Pancreas (tissue), 10 donors: ENCODE results near the gene LMBR1. TPM values are rescaled to one million over a fixed set of nuclear protein-coding genes. Genes with fewer than 3 reads are reported as not detected.

ENCODE experiments used
- ATAC-seq, 4 donors: fragments of 200-7000 bp; cut with Tn5 transposase; one replicate each; pipeline versions ENCODE4 v1.8.0 to v1.9.1; 2020; ENCODE audit warnings: mild to moderate bottlenecking in 4 of 4, moderate library complexity in 4 of 4
- DNase-seq, 6 donors: peaks; one replicate each; pipeline ENCODE4 v3.0.0-alpha.2; 2020
- FAIRE-seq: peaks from 2 replicates; lab custom pipeline; 2012; peaks lifted over from hg19 to GRCh38; lab: Jason Lieb, UNC
- H3K27ac ChIP-seq, 4 donors: fragments of 200-600 bp; sonication (generic); 1 replicate in 3 of 4; 2 replicates in 1 of 4; pipeline versions ENCODE4 v1.5.0 to v1.8.0; 2020
- H3K27me3 ChIP-seq, 4 donors: fragments of 200-600 bp; one replicate each; pipeline ENCODE4 v1.8.0; 2021
- H3K36me3 ChIP-seq, 3 donors: fragments of 200-600 bp; sonication (generic) in 1 of 3; one replicate each; pipeline versions ENCODE4 v1.5.0 to v1.8.0; 2020 to 2021
- H3K4me1 ChIP-seq, 3 donors: fragments of 200-600 bp; one replicate each; pipeline ENCODE4 v1.8.0; 2021
- H3K4me3 ChIP-seq, 4 donors: fragments of 200-600 bp; sonication (generic) in 2 of 4; one replicate each; pipeline versions ENCODE4 v1.5.0 to v1.8.0; 2020 to 2021
- H3K9me3 ChIP-seq, 4 donors: fragments of 200-600 bp; one replicate each; pipeline ENCODE4 v1.8.0; 2021
- CTCF ChIP-seq, 4 donors: fragments of 200-600 bp; sonication (generic) in 3 of 4; IDR thresholded peaks; one replicate each; pipeline versions ENCODE4 v1.5.0 to v1.8.0; 2021; ENCODE audit warnings: antibody characterized with exemption in 4 of 4
- WGBS, 2 donors: extraction: QIAGEN DNeasy Blood & Tissue Kit; methylation state at CpG; one replicate each; pipeline ENCODE4 v1.1.7; 2013; 5-methylcytosine and 5-hydroxymethylcytosine counted together
- intact Hi-C, 3 donors: fragments of 100-400 bp; cut with DNase I; formaldehyde crosslinking; loops; one replicate each; pipeline versions ENCODE4 v1.11.1 to v1.14.2; 2022
- polyA plus RNA-seq, 2 donors: library from polyadenylated mRNA; stranded (reverse); fragments of 200-250 nt; gene quantifications; one replicate each; pipeline ENCODE4 v1.2.3, GENCODE V29; 2013
- total RNA-seq, 6 donors: library from RNA; stranded (reverse); fragmentation: NEBNext Ultra II Directional in 4 of 6; extraction: Animal tissue kit (Norgen Biotek cat#: 25700) in 4 of 6; gene quantifications; one replicate each; pipeline versions ENCODE4 v1.2.1 to v1.2.4, GENCODE V29; 2021 to 2023
- donor health status: healthy with polysubstance abuse.
- donor health status: DM: no; HTN: no; CAD: no; lungs with moderate emphysema.
- donor health status: DM: no; HTN: no; CAD: no.
- donor health status: control.
- donor health status: control.
- donor health status: Bipolar disorder and iron deficiency.
- donor health status: DM: yes; HTN: yes; CAD: no.
- donor health status: DM: no; HTN: no; CAD: no.
- donor health status: DM: no; HTN: no; CAD: no.
- donor health status: DM: yes; HTN: yes; CAD: no.

LMBR1 gene
- total and polyA plus RNA-seq, 8 donors = 6.7 to 40.4 (median 24.7) TPM

- ATAC-seq = no peak
- H3K27ac ChIP-seq = no peak overlapping the region
- 81 to 84% methylated on average over 13 of the region's 13 CpGs for WGBS, 2 donors
- H3K27me3 ChIP-seq = no peaks in the 10 kb centered on the region
- DNase-seq = no peak
- H3K4me1 ChIP-seq = no peaks in the 10 kb centered on the region
- no peak overlapping the region for H3K4me3 ChIP-seq
- no peak for FAIRE-seq
- no peak for TF ChIP-seq CTCF (IDR thresholded peaks at IDR 0.05)
- no peaks in the 10 kb centered on the region for H3K36me3 ChIP-seq
- intact Hi-C loops = no loop called here
- no peaks in the 10 kb centered on the region for H3K9me3 ChIP-seq
Measured at GRCh38 chr7:156642306-156643045, 250.5 kb downstream of the LMBR1 start.

- H3K36me3 ChIP-seq = no peaks in the 10 kb centered on the region
- ATAC-seq (peak; percentile 41 to 70 (median 64)), FAIRE-seq (no peak), DNase-seq (peak in 1 of 6 donors; percentile 35)
- no peaks in the 10 kb centered on the region for H3K4me1 ChIP-seq
- H3K27ac ChIP-seq = peak overlapping the region; percentile 33 to 78 (median 63)
- intact Hi-C loops = no loop called here
- TF ChIP-seq CTCF (IDR thresholded peaks at IDR 0.05) = no peak
- 2% methylated on average over 28 to 30 of the region's 30 CpGs for WGBS, 2 donors
- no peaks in the 10 kb centered on the region for H3K9me3 ChIP-seq
- H3K4me3 ChIP-seq = peak overlapping the region; percentile 48 to 98 (median 79)
- no peaks in the 10 kb centered on the region for H3K27me3 ChIP-seq
Measured at GRCh38 chr7:156640949-156641485, 252.0 kb downstream of the LMBR1 start.

DNA sequence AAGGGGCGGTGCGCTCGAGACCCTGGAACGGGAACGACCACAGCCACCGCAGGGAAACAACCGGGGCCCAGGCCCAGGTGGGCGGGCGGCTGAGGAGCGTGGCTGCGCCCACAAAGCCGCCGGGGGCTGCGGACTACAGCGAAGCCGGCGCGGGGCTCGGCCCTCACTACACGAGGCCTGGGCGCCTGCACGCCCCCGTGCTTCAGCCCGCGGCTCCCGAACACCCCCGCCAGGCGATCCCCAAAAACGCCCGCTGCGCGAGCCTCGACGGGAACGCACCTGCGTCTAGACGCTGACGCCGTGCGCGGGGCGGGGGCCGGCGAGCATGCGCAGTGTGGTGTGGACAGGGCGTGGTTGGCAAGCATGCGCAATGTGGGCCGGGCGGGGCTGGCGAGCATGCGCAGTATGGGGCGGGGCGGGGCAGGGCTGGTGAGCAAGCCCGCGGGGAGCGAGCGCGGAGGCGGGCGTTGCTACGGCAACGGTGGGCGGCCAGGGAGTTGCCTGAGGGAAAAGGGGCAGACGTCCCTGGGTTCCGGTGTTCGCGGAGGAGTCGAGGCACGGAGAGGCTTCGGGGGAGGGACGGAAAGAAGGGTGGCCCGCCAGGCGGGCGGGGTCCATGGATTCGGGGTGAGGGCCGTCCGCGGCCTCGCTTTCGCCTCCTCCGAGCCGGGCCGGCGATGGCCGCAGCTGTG lies 252.6 kb downstream of the LMBR1 start, which contains the start of gene RNF32:
Gene RNF32, plus strand, starts transcription at position 518 of the 692 bp plus-strand sequence. CDS start 3,104 bp downstream, outside the sequence.
- Histone ChIP-seq H3K9me3 (no peaks in the 10 kb centered on the region), H3K4me3 (peak within 1 kb of the TSS; percentile 48 to 98 (median 79)), H3K36me3 (no peaks in the 10 kb centered on the region), H3K27ac (peak within 1 kb of the TSS; percentile 33 to 78 (median 66)), H3K4me1 (no peaks in the 10 kb centered on the region), H3K27me3 (no peaks in the 10 kb centered on the region)
- intact Hi-C loops = no loop called here
- ATAC-seq = peak; percentile 95 to 99 (median 98)
- no peak for FAIRE-seq
- peak; percentile 95 to 100 (median 98) for DNase-seq
- TF ChIP-seq CTCF (IDR thresholded peaks at IDR 0.05) = no peak
- 1 to 2% methylated on average over 79 to 85 of the region's 85 CpGs for WGBS, 2 donors

DNA sequence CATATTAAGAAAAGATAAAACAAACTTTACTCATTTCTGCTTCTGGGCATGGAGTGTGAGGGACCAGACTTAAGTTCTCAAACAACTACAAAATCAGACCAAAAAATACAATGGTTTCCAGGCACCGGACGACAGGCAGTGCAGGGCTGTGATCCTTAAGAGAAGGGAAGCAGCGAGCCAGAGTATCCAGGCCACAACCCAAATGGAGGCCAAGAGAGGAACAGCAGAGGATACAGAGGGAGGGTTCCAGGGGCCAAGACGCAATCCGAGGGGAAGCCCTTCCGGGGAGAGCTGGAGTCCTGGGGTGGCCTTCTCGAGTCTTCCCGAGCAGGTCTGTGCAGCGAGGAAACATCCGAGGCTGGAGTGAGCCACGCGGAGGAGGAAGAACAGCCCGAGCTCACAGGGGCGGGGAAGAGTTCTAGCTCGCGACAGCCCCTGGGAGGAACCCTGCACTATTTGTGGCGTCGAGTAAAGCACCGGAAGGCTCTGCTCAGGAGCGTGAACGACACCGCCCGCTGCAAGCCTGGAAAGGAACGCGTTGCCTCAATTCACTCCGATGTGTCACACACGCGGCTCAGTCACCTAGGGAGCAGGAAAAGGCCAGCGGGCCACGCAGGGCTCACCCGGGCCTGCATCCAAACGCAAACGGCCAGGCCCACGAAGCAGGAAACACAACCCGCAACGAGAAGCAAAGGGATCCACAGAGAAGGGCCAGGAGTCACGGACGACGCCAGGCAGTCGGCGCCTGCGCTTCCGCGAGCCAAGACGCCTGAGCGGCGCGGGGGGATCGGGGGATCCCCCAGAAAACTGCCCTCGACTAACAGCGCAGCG lies 253.3 kb downstream of the LMBR1 start:
- WGBS, 2 donors = 54 to 60% methylated on average over 52 of the region's 52 CpGs
- intact Hi-C loops = no loop called here
- Histone ChIP-seq H3K4me1 (no peaks in the 10 kb centered on the region), H3K9me3 (no peaks in the 10 kb centered on the region), H3K36me3 (no peaks in the 10 kb centered on the region), H3K4me3 (peak overlapping the region; percentile 48 to 98 (median 79)), H3K27me3 (no peaks in the 10 kb centered on the region), H3K27ac (peak overlapping the region; percentile 9 to 78 (median 66))
- FAIRE-seq = no peak
- DNase-seq = peak in 5 of 6 donors; percentile 21 to 68 (median 36)
- TF ChIP-seq CTCF (IDR thresholded peaks at IDR 0.05) = no peak
- peak in 3 of 4 donors; percentile 7 to 10 (median 9) for ATAC-seq
